Uterus (tissue), 4 donors: ENCODE data around the gene DHX38. TPM values are rescaled to one million over a fixed set of nuclear protein-coding genes. Genes with fewer than 3 reads are reported as not detected.

ENCODE experiments used
- DNase-seq, 2 donors: peaks; one replicate each; pipeline ENCODE4 v3.0.0-alpha.2; 2019 to 2020
- H3K27ac ChIP-seq, 2 donors: fragments of 200-600 bp; sonication (generic); 1 replicate in 1 of 2; 2 replicates in 1 of 2; pipeline ENCODE4 v1.5.1; 2016 to 2018
- H3K27me3 ChIP-seq, 2 donors: fragments of 200-600 bp; sonication (generic); one replicate each; pipeline ENCODE4 v1.5.1; 2018 to 2019; ENCODE audit warnings: control low read depth in 1 of 2
- H3K36me3 ChIP-seq, 2 donors: fragments of 200-600 bp; sonication (generic); one replicate each; pipeline ENCODE4 v1.5.1; 2019; ENCODE audit warnings: control low read depth in 1 of 2
- H3K4me1 ChIP-seq, 2 donors: fragments of 200-600 bp; sonication (generic); one replicate each; pipeline ENCODE4 v1.5.1; 2018 to 2019; ENCODE audit warnings: control low read depth in 1 of 2
- H3K4me3 ChIP-seq, 2 donors: fragments of 200-600 bp; sonication (generic); 1 replicate in 1 of 2; 2 replicates in 1 of 2; pipeline ENCODE4 v1.5.1; 2018 to 2019; ENCODE audit warnings: mild to moderate bottlenecking in 1 of 2
- H3K9me3 ChIP-seq, 2 donors: fragments of 200-600 bp; sonication (generic); one replicate each; pipeline ENCODE4 v1.5.1; 2019; ENCODE audit warnings: control low read depth in 1 of 2
- POLR2A ChIP-seq, 2 donors: fragments of 450-650 bp; IDR thresholded peaks; one replicate each; pipeline ENCODE4 v1.6.1; 2016; ENCODE audit warnings: antibody characterized with exemption in 2 of 2, mild to moderate bottlenecking in 1 of 2, moderate library complexity in 1 of 2
- intact Hi-C: fragments of 100-400 bp; cut with DNase I; formaldehyde crosslinking; loops from one replicate; pipeline ENCODE4 v1.15.1; 2023; ENCODE audit warnings: low total_unique reads
- total RNA-seq, 4 donors: library from RNA; depleted of rRNA in 3 of 4; stranded (reverse); fragments of >200 nt in 3 of 4; gene quantifications; one replicate each; pipeline versions ENCODE4 v1.1.0 to v1.2.4, GENCODE V29; 2014 to 2023
- TF ChIP-seq, protein P1 (sequence below), 4 experiments: fragments of 200-600 bp in 2 of 4; fragments of 450-650 bp in 2 of 4; sonication (generic) in 2 of 4; IDR thresholded peaks; one replicate each; pipeline ENCODE4 v1.5.1; 2016 to 2019; ENCODE audit warnings: antibody characterized with exemption in 4 of 4, mild to moderate bottlenecking in 2 of 4, moderate library complexity in 1 of 4
- donor health status: DM: yes; HTN: yes; CAD: no.

DHX38 gene
- total RNA-seq, 4 donors from 2014 or later, result 12.8 to 73.6 (median 41.5) TPM

DNA sequence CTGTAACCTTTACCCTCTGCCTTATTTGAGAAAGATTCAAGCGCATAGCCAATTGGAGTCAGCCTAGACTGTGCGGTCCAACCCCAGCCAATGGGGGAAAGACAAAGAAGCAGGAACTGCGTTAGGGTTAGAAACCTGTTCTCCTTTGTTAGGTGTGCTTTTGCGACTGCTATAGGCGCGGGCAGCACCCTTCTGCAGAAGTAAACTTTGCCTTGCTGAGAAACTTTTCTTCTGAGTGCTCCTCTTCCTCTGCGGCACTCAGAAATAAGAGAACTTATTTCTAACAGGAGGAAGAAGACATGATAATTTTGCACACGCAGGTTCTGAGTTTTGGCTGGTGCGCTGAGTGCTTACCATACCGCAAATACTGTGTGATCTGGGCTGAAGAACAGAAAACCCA lies 9.2 kb upstream of the DHX38 start:
- Histone ChIP-seq H3K27ac (no peak overlapping the region), H3K4me3 (no peak overlapping the region), H3K36me3 (no peaks in the 10 kb centered on the region), H3K27me3 (no peaks in the 10 kb centered on the region), H3K4me1 (no peaks in the 10 kb centered on the region), H3K9me3 (no peaks in the 10 kb centered on the region)
- intact Hi-C loops, result no loop called here
- TF ChIP-seq, protein P1, sequence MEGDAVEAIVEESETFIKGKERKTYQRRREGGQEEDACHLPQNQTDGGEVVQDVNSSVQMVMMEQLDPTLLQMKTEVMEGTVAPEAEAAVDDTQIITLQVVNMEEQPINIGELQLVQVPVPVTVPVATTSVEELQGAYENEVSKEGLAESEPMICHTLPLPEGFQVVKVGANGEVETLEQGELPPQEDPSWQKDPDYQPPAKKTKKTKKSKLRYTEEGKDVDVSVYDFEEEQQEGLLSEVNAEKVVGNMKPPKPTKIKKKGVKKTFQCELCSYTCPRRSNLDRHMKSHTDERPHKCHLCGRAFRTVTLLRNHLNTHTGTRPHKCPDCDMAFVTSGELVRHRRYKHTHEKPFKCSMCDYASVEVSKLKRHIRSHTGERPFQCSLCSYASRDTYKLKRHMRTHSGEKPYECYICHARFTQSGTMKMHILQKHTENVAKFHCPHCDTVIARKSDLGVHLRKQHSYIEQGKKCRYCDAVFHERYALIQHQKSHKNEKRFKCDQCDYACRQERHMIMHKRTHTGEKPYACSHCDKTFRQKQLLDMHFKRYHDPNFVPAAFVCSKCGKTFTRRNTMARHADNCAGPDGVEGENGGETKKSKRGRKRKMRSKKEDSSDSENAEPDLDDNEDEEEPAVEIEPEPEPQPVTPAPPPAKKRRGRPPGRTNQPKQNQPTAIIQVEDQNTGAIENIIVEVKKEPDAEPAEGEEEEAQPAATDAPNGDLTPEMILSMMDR (IDR thresholded peaks at IDR 0.05), result no peak
- no peak for DNase-seq

GRCh38 chr16:72085002-72085401 lies 8.6 kb upstream of the DHX38 start:
- intact Hi-C loops, result no loop called here
- Histone ChIP-seq H3K9me3 (no peaks in the 10 kb centered on the region), H3K36me3 (no peaks in the 10 kb centered on the region), H3K4me3 (no peak overlapping the region), H3K27ac (no peak overlapping the region), H3K27me3 (no peaks in the 10 kb centered on the region), H3K4me1 (no peaks in the 10 kb centered on the region)
- no peak for DNase-seq
- TF ChIP-seq, protein P1 (IDR thresholded peaks at IDR 0.05), result no peak
- TF ChIP-seq POLR2A (IDR thresholded peaks at IDR 0.05), result no peak

- intact Hi-C loops, result no loop called here
- Histone ChIP-seq H3K4me3 (no peak overlapping the region), H3K4me1 (no peaks in the 10 kb centered on the region), H3K9me3 (no peaks in the 10 kb centered on the region), H3K27me3 (no peaks in the 10 kb centered on the region), H3K36me3 (no peaks in the 10 kb centered on the region), H3K27ac (no peak overlapping the region)
- no peak for TF ChIP-seq POLR2A (IDR thresholded peaks at IDR 0.05)
- TF ChIP-seq, protein P1 (IDR thresholded peaks at IDR 0.05), result no peak
- DNase-seq, result no peak
Measured at GRCh38 chr16:72091217-72091616, 2.4 kb upstream of the DHX38 start.

DNA sequence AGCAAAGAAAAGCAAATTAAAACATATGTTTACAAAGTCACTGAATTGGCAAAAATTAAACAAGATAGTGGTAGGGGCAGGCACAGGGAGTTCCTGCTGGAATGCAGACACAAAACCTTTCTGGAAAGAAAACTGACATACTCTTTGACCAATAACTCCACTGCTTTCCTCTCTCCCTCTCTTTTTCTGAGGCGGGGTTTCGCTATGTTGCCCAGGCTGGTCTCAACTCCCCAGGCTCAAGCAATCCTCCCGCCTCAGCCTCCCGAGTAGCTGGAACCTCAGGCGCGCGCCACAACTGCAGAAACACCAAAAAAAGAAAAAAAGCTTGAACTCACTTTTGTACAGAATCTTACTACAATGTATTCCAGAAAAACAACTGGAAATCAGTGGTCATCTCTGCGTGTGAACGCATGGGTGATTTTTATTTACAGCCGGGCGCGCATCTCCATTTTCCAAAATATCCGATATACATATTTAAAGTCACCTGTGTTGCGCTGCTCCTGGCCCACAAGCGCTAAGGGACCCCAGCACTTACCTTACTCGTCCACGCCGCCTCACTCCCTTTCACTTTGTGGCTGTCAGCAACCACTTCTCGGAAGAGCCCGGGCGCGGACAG lies 707 bp upstream of the DHX38 start:
- Histone ChIP-seq H3K27ac (peak overlapping the region in 1 of 2 donors; percentile 84), H3K27me3 (no peaks in the 10 kb centered on the region), H3K4me3 (peak overlapping the region; percentile 81 to 98), H3K9me3 (no peaks in the 10 kb centered on the region), H3K36me3 (no peaks in the 10 kb centered on the region), H3K4me1 (no peaks in the 10 kb centered on the region)
- no peak for DNase-seq
- TF ChIP-seq, protein P1 (IDR thresholded peaks at IDR 0.05), result no peak
- no peak for TF ChIP-seq POLR2A (IDR thresholded peaks at IDR 0.05)
- intact Hi-C loops, result no loop called here

- no peaks in the 10 kb centered on the region for H3K27me3 ChIP-seq
- intact Hi-C loops, result no loop called here
- TF ChIP-seq, protein P1 (IDR thresholded peaks at IDR 0.05), result no peak
- H3K9me3 ChIP-seq, result no peaks in the 10 kb centered on the region
- peak overlapping the region; percentile 81 to 98 for H3K4me3 ChIP-seq
- no peaks in the 10 kb centered on the region for H3K36me3 ChIP-seq
- H3K4me1 ChIP-seq, result no peaks in the 10 kb centered on the region
- peak overlapping the region; percentile 90 to 91 for H3K27ac ChIP-seq
- no peak for DNase-seq
Measured at GRCh38 chr16:72094266-72094610, 591 bp downstream of the DHX38 start.
